Fibroblast of pulmonary artery (primary cell): ENCODE measurements around the gene SLC38A10.
A peak's percentile ranks its signal among the peaks of the same experiment; 100 is the strongest.
"Not testable (repeated sequence)": the region's sequence is repeated elsewhere in the genome, so short reads cannot be mapped to it uniquely, and the experiment has no call there.

Experiments
- DNase-seq: peaks from one replicate; pipeline ENCODE4 v3.0.0-alpha.2; 2010; ENCODE audit warnings: low read depth
- H3K4me3 ChIP-seq: replicated peaks from 2 replicates; pipeline ENCODE4 v1.5.1; 2011; ENCODE audit warnings: low read depth, mild to moderate bottlenecking, control low read depth, low read length, moderate library complexity
- CTCF ChIP-seq: IDR thresholded peaks from 2 replicates; pipeline ENCODE4 v1.5.1; 2011; ENCODE audit warnings: mild to moderate bottlenecking, control low read depth, low read length, inconsistent platforms; ENCODE audit errors: missing control alignments

The SLC38A10 gene

GRCh38 chr17:81231766-81232581 lies 63.1 kb downstream of the SLC38A10 start:
- no peak overlapping the region for H3K4me3 ChIP-seq
- no peak for TF ChIP-seq CTCF
- no peak for DNase-seq

- H3K4me3 ChIP-seq, result no peak overlapping the region
- no peak for TF ChIP-seq CTCF
- DNase-seq, result no peak
These were observed 63.9 kb downstream of the SLC38A10 start for GRCh38 chr17:81231121-81231645.

- no peak overlapping the region for H3K4me3 ChIP-seq
- TF ChIP-seq CTCF, result peak; percentile 27
- DNase-seq, result no peak
These were observed 64.9 kb downstream of the SLC38A10 start for GRCh38 chr17:81230043-81230820.

GRCh38 chr17:81229666-81229920 lies 65.5 kb downstream of the SLC38A10 start:
- no peak overlapping the region for H3K4me3 ChIP-seq
- no peak for DNase-seq
- TF ChIP-seq CTCF, result no peak

- no peak for DNase-seq
- no peak overlapping the region for H3K4me3 ChIP-seq
- TF ChIP-seq CTCF, result no peak
These were observed 66.1 kb downstream of the SLC38A10 start for GRCh38 chr17:81228834-81229665.

- TF ChIP-seq CTCF, result no peak
These were observed 66.7 kb downstream of the SLC38A10 start for GRCh38 chr17:81228420-81228819.

GRCh38 chr17:81227630-81228029 lies 67.5 kb downstream of the SLC38A10 start:
- H3K4me3 ChIP-seq, result not testable (repeated sequence)

More at GRCh38 chr17:81228420-81228819, 66.7 kb downstream of the SLC38A10 start:
- no peak overlapping the region for H3K4me3 ChIP-seq
- no peak for DNase-seq

More at GRCh38 chr17:81227630-81228029, 67.5 kb downstream of the SLC38A10 start:
- DNase-seq, result not testable (repeated sequence)
